HepG2 (cell line): Measurements from ENCODE around the gene ERVH48-1. TPM values are rescaled to one million over a fixed set of nuclear protein-coding genes. Genes with fewer than 3 reads are reported as not detected.

ENCODE experiments used
- ARHGAP35 ChIP-seq: sonication (generic); formaldehyde crosslinking; IDR thresholded peaks from 2 replicates; pipeline ENCODE4 v1.9.0; 2022; ENCODE audit warnings: mild to moderate bottlenecking, inconsistent platforms, moderate library complexity, missing genetic modification reagents, borderline replicate concordance
- ARNTL ChIP-seq: sonication (generic); formaldehyde crosslinking; IDR thresholded peaks from 2 replicates; pipeline ENCODE4 v1.4.0; 2020; ENCODE audit warnings: mild to moderate bottlenecking, missing genetic modification reagents
- GABPA ChIP-seq, 2 experiments: IDR thresholded peaks; 2 replicates each; pipeline ENCODE4 v1.6.1; 2011 to 2016; ENCODE audit warnings: low read depth in 2 of 2, low read length in 1 of 2, missing biosample characterization in 1 of 2, missing genetic modification characterization in 1 of 2
- GABPB1 ChIP-seq: IDR thresholded peaks from 2 replicates; pipeline ENCODE4 v1.6.1; 2016; ENCODE audit warnings: mild to moderate bottlenecking, missing genetic modification reagents, moderate library complexity, missing compliant biosample characterization
- KLF16 ChIP-seq, 2 experiments: sonication (generic) in 1 of 2; formaldehyde crosslinking in 1 of 2; IDR thresholded peaks; 2 replicates each; pipeline versions ENCODE4 v1.6.1 to v1.8.0; 2016 to 2023; ENCODE audit warnings: missing genetic modification reagents in 2 of 2, missing compliant biosample characterization in 1 of 2
- MIER2 ChIP-seq: IDR thresholded peaks from 2 replicates; pipeline ENCODE4 v1.6.1; 2016; ENCODE audit warnings: missing biosample characterization, missing genetic modification reagents
- NCOA5 ChIP-seq: sonication (generic); formaldehyde crosslinking; IDR thresholded peaks from 2 replicates; pipeline ENCODE4 v1.4.0; 2020; ENCODE audit warnings: missing genetic modification reagents
- NFIB ChIP-seq: sonication (generic); formaldehyde crosslinking; IDR thresholded peaks from 2 replicates; pipeline ENCODE4 v1.9.0; 2021; ENCODE audit warnings: missing genetic modification reagents, mild to moderate bottlenecking, borderline replicate concordance
- NR2F2 ChIP-seq: IDR thresholded peaks from 2 replicates; pipeline ENCODE4 v1.6.1; 2012; ENCODE audit warnings: low read depth, inconsistent platforms, borderline replicate concordance
- PCBP1 ChIP-seq: fragments of 200-400 bp; formaldehyde crosslinking; IDR thresholded peaks from 2 replicates; pipeline ENCODE4 v1.6.1; 2017; ENCODE audit warnings: mild to moderate bottlenecking, low read depth, low read length, borderline replicate concordance
- PLRG1 ChIP-seq: fragments of 450-650 bp; conservative IDR thresholded peaks from 2 replicates; pipeline ENCODE4 v1.6.1; 2016
- ZNF7 ChIP-seq: IDR thresholded peaks from 2 replicates; pipeline ENCODE4 v1.6.1; 2016; ENCODE audit warnings: missing biosample characterization, missing genetic modification reagents
- ZNF709 ChIP-seq: sonication (generic); formaldehyde crosslinking; IDR thresholded peaks from 2 replicates; pipeline ENCODE4 v1.5.0; 2020; ENCODE audit warnings: mild to moderate bottlenecking, missing genetic modification reagents
- ZNF775 ChIP-seq: sonication (generic); formaldehyde crosslinking; IDR thresholded peaks from 2 replicates; pipeline ENCODE4 v1.4.0; 2020; ENCODE audit warnings: missing genetic modification reagents, mild to moderate bottlenecking, moderate library complexity, borderline replicate concordance
- ZSCAN25 ChIP-seq: sonication (generic); formaldehyde crosslinking; IDR thresholded peaks from 2 replicates; pipeline ENCODE4 v1.8.0; 2022; ENCODE audit warnings: mild to moderate bottlenecking, missing genetic modification reagents
- polyA plus RNA-seq, 8 experiments: library from polyadenylated mRNA; depleted of rRNA in 3 of 8; stranded (reverse) in 7 of 8; unstranded in 1 of 8; fragments of >200 nt; fragmentation: Illumina TruSeq in 4 of 8; extraction: Trizol in 4 of 8; gene quantifications; 2 replicates each; pipeline versions ENCODE4 v1.2.1 to v1.2.3, GENCODE V29; 2011 to 2016; ENCODE audit warnings: low read depth in 4 of 8, missing spikeins in 1 of 8, mixed read lengths in 1 of 8; ENCODE audit not compliant: insufficient read depth in 1 of 8
- total RNA-seq, 5 experiments: library from RNA; depleted of rRNA; stranded (reverse); fragments of >200 nt; fragmentation: Illumina TruSeq; extraction: Trizol; gene quantifications; 2 replicates each; pipeline ENCODE4 v1.2.3, GENCODE V29; 2016; ENCODE audit warnings: low read depth in 1 of 5
- TF ChIP-seq, protein P1 (sequence below): sonication (generic); formaldehyde crosslinking; IDR thresholded peaks from 2 replicates; pipeline ENCODE4 v1.5.0; 2020; ENCODE audit warnings: missing genetic modification reagents
- TF ChIP-seq, protein P2 (sequence below): IDR thresholded peaks from 2 replicates; pipeline ENCODE4 v1.6.1; 2016
- TF ChIP-seq, protein P3 (sequence below): sonication (generic); formaldehyde crosslinking; IDR thresholded peaks from 2 replicates; pipeline ENCODE4 v1.5.1; 2020; ENCODE audit warnings: mild to moderate bottlenecking, moderate library complexity, missing genetic modification reagents
- TF ChIP-seq, protein P4 (sequence below): sonication (generic); formaldehyde crosslinking; IDR thresholded peaks from 2 replicates; pipeline ENCODE4 v1.8.0; 2022; ENCODE audit warnings: missing genetic modification reagents, mild to moderate bottlenecking, inconsistent platforms, borderline replicate concordance
- TF ChIP-seq, protein P5 (sequence below): IDR thresholded peaks from 2 replicates; pipeline ENCODE4 v1.6.1; 2018; ENCODE audit warnings: missing genetic modification reagents
- TF ChIP-seq, protein P6 (sequence below): sonication (generic); formaldehyde crosslinking; IDR thresholded peaks from 2 replicates; pipeline ENCODE4 v1.5.0; 2020; ENCODE audit warnings: mild to moderate bottlenecking, missing genetic modification reagents, moderate library complexity

Gene ERVH48-1
- total and polyA plus RNA-seq, 2 of the 13 experiments (the other 11 are each of a cell fraction or from before 2014, with no cell fraction given) = 1.8 TPM; not detected in 1

DNA sequence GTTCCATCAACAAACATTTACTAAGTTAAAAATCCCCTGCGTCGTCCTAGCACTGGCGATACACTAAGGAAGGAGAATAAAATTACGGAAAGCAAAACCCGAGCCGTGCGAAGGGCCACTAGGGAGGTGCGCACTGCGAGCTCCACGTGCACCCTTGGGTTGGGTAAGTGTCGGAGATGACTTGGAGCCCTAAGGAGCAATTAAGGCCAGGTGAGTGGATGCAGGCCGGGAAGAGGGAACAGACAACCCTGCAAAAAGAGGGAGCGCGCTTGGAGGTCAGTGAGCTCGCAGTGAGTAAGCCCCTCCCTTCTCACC lies 46.8 kb downstream of the ERVH48-1 start (continued):
- TF ChIP-seq, protein P1, sequence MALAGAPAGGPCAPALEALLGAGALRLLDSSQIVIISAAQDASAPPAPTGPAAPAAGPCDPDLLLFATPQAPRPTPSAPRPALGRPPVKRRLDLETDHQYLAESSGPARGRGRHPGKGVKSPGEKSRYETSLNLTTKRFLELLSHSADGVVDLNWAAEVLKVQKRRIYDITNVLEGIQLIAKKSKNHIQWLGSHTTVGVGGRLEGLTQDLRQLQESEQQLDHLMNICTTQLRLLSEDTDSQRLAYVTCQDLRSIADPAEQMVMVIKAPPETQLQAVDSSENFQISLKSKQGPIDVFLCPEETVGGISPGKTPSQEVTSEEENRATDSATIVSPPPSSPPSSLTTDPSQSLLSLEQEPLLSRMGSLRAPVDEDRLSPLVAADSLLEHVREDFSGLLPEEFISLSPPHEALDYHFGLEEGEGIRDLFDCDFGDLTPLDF = no peak
- TF ChIP-seq PCBP1 (no peak), GABPA (IDR thresholded peaks at IDR 0.05; ENCODE audit: low read depth, low read length) (no peak), GABPA (CRISPR knock-in tag; IDR thresholded peaks at IDR 0.05; ENCODE audit: low read depth) (no peak), ZSCAN25 (CRISPR knock-in tag) (no peak), NCOA5 (CRISPR knock-in tag) (no peak), ZNF775 (CRISPR knock-in tag) (0 out of 2 replicates have a peak, but pooled peaks have one; percentile 92), NFIB (0 out of 2 replicates have a peak, but pooled peaks have one; percentile 53), GABPB1 (no peak), KLF16 (CRISPR knock-in tag; IDR thresholded peaks at IDR 0.05) (no peak), MIER2 (CRISPR knock-in tag) (no peak), PLRG1 (no peak), ZNF709 (CRISPR knock-in tag) (peak; percentile 61; the same call in 1 of the 2 replicates), NR2F2 (peak; percentile 10; the same call in 1 of the 2 replicates), ZNF7 (CRISPR knock-in tag) (no peak), ARHGAP35 (CRISPR knock-in tag) (no peak), ARNTL (CRISPR knock-in tag) (no peak)
- TF ChIP-seq, protein P2, sequence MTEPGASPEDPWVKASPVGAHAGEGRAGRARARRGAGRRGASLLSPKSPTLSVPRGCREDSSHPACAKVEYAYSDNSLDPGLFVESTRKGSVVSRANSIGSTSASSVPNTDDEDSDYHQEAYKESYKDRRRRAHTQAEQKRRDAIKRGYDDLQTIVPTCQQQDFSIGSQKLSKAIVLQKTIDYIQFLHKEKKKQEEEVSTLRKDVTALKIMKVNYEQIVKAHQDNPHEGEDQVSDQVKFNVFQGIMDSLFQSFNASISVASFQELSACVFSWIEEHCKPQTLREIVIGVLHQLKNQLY (CRISPR knock-in tag) = no peak
- TF ChIP-seq, protein P3, sequence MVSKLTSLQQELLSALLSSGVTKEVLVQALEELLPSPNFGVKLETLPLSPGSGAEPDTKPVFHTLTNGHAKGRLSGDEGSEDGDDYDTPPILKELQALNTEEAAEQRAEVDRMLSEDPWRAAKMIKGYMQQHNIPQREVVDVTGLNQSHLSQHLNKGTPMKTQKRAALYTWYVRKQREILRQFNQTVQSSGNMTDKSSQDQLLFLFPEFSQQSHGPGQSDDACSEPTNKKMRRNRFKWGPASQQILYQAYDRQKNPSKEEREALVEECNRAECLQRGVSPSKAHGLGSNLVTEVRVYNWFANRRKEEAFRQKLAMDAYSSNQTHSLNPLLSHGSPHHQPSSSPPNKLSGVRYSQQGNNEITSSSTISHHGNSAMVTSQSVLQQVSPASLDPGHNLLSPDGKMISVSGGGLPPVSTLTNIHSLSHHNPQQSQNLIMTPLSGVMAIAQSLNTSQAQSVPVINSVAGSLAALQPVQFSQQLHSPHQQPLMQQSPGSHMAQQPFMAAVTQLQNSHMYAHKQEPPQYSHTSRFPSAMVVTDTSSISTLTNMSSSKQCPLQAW (CRISPR knock-in tag) = no peak
- TF ChIP-seq, protein P4, sequence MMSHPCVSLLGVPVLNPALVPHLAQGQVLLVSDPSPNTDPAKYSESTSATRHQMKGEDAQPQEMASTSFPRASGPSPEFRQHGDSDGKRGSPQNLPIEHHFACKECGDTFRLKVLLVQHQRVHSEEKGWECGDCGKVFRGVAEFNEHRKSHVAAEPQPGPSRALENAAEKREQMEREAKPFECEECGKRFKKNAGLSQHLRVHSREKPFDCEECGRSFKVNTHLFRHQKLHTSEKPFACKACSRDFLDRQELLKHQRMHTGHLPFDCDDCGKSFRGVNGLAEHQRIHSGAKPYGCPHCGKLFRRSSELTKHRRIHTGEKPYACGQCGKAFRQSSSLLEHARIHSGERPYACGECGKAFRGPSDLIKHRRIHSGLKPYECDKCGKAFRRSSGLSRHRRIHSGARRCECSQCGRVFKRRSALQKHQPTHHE (CRISPR knock-in tag) = no peak
- TF ChIP-seq, protein P5, sequence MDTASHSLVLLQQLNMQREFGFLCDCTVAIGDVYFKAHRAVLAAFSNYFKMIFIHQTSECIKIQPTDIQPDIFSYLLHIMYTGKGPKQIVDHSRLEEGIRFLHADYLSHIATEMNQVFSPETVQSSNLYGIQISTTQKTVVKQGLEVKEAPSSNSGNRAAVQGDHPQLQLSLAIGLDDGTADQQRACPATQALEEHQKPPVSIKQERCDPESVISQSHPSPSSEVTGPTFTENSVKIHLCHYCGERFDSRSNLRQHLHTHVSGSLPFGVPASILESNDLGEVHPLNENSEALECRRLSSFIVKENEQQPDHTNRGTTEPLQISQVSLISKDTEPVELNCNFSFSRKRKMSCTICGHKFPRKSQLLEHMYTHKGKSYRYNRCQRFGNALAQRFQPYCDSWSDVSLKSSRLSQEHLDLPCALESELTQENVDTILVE (CRISPR knock-in tag) = no peak; the same call in 1 of the 2 replicates
- TF ChIP-seq, protein P6, sequence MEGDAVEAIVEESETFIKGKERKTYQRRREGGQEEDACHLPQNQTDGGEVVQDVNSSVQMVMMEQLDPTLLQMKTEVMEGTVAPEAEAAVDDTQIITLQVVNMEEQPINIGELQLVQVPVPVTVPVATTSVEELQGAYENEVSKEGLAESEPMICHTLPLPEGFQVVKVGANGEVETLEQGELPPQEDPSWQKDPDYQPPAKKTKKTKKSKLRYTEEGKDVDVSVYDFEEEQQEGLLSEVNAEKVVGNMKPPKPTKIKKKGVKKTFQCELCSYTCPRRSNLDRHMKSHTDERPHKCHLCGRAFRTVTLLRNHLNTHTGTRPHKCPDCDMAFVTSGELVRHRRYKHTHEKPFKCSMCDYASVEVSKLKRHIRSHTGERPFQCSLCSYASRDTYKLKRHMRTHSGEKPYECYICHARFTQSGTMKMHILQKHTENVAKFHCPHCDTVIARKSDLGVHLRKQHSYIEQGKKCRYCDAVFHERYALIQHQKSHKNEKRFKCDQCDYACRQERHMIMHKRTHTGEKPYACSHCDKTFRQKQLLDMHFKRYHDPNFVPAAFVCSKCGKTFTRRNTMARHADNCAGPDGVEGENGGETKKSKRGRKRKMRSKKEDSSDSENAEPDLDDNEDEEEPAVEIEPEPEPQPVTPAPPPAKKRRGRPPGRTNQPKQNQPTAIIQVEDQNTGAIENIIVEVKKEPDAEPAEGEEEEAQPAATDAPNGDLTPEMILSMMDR (CRISPR knock-in tag) = no peak
